LNCaP clone FGC (cell line): Measurements from ENCODE around the gene SORT1.
"Not testable (repeated sequence)": the region's sequence is repeated elsewhere in the genome, so short reads cannot be mapped to it uniquely, and the experiment has no call there.

Experiments used
- DNase-seq: peaks from one replicate; pipeline ENCODE4 v3.0.0-alpha.2; 2011; ENCODE audit warnings: low read depth
- H3K4me3 ChIP-seq: 2 replicates; pipeline ENCODE4 v1.5.1; 2011; ENCODE audit warnings: mild to moderate bottlenecking, low read depth, low read length, control low read depth
- TF ChIP-seq, protein P1 (sequence below): IDR thresholded peaks from 2 replicates; pipeline ENCODE4 v1.5.1; 2012; ENCODE audit warnings: mild to moderate bottlenecking; ENCODE audit not compliant: control insufficient read depth, insufficient read depth; ENCODE audit errors: extremely low read depth

SORT1 gene

DNA sequence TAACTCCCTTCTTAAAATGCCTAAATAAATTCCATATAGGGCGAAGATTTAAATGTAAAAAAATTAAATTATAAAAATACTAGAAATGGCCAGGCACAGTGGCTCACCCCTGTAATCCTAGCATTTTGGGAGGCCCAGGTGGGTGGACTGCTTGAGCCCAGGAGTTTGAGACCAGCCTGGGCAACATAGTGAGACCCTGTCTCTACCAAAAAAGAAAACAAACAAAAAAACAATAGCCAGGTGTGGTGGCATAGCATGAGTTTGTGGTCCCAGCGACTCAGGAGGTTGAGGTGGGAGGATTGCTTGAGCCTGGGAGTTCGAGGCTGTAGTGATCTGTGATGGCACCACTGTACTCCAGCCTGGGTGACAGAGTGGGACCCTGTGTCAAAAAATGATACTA is 17.8 kb downstream of the SORT1 start:
- no peak overlapping the region for H3K4me3 ChIP-seq
- DNase-seq = no peak
- TF ChIP-seq, protein P1, sequence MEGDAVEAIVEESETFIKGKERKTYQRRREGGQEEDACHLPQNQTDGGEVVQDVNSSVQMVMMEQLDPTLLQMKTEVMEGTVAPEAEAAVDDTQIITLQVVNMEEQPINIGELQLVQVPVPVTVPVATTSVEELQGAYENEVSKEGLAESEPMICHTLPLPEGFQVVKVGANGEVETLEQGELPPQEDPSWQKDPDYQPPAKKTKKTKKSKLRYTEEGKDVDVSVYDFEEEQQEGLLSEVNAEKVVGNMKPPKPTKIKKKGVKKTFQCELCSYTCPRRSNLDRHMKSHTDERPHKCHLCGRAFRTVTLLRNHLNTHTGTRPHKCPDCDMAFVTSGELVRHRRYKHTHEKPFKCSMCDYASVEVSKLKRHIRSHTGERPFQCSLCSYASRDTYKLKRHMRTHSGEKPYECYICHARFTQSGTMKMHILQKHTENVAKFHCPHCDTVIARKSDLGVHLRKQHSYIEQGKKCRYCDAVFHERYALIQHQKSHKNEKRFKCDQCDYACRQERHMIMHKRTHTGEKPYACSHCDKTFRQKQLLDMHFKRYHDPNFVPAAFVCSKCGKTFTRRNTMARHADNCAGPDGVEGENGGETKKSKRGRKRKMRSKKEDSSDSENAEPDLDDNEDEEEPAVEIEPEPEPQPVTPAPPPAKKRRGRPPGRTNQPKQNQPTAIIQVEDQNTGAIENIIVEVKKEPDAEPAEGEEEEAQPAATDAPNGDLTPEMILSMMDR = no peak

GRCh38 chr1:109379422-109379821 is 18.3 kb downstream of the SORT1 start:
- DNase-seq = no peak
- TF ChIP-seq, protein P1 = no peak
- H3K4me3 ChIP-seq = no peak overlapping the region

DNA sequence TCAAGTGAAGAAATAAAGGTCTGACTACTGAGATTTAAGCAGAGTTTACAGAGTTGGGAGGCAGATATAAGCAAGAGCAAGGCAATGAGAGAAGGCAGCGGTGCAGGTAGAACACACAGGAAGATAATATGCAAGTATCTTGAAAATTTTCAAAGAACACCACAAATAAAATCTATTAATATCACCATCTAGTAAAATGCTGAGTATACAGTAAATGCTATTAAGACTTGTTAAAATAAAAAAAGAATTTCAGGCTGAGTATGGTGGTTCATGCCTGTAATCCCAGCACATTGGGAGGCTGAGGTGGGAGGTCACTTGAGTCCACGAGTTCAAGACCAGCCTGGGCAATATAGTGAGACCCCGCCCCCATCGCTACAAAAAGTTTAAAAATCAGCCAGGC is 20.0 kb downstream of the SORT1 start:
- H3K4me3 ChIP-seq = no peak overlapping the region
- DNase-seq = no peak
- TF ChIP-seq, protein P1 = no peak

DNA sequence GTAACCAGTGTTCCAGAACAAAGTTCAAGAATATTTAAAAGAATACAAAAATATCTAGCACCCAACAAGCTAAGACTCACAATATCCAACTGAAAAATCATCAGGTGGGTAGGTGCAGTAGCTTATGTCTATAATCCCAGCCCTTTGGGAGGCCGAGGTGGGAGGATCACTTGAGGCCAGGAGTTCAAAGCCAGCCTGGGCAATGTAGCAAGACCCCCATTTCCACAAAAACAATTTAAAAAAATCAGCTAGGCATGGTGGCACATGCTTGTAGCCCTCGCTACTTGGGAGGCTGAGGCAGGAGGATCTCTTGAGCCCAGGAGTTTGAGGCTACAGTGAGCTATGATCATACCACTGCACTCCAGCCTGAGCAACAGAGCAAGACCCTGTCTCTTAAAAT is 24.0 kb downstream of the SORT1 start:
- not testable (repeated sequence) for H3K4me3 ChIP-seq, DNase-seq

GRCh38 chr1:109373126-109373525 is 24.6 kb downstream of the SORT1 start:
- DNase-seq = no peak
- TF ChIP-seq, protein P1 = no peak
- no peak overlapping the region for H3K4me3 ChIP-seq

- DNase-seq = no peak
- TF ChIP-seq, protein P1 = no peak
- H3K4me3 ChIP-seq = no peak overlapping the region
Measured at GRCh38 chr1:109372281-109372680, 25.4 kb downstream of the SORT1 start.

- peak; percentile 43 for DNase-seq
- H3K4me3 ChIP-seq = no peak overlapping the region
- TF ChIP-seq, protein P1 = no peak
Measured at GRCh38 chr1:109371341-109371739, 26.4 kb downstream of the SORT1 start.
